GM19351 (cell line): ENCODE data around the gene GNAS-AS1.

Source experiments
- ATAC-seq: cut with Tn5 transposase; IDR thresholded peaks from one replicate; pipeline ENCODE4 v1.9.1; 2021; ENCODE audit warnings: mild to moderate bottlenecking, moderate library complexity; ENCODE audit not compliant: unreplicated experiment

Gene GNAS-AS1

GRCh38 chr20:58886546-58886945 lies 35.8 kb upstream of the GNAS-AS1 start:
- no peak for ATAC-seq

GRCh38 chr20:58884966-58885365 lies 34.3 kb upstream of the GNAS-AS1 start:
- ATAC-seq, result no peak

GRCh38 chr20:58883241-58883691 lies 32.6 kb upstream of the GNAS-AS1 start:
- ATAC-seq, result no peak

GRCh38 chr20:58882704-58883089 lies 32.0 kb upstream of the GNAS-AS1 start:
- no peak for ATAC-seq

GRCh38 chr20:58880994-58881752 lies 30.5 kb upstream of the GNAS-AS1 start:
- no peak for ATAC-seq

GRCh38 chr20:58880441-58880840 lies 29.7 kb upstream of the GNAS-AS1 start:
- ATAC-seq, result no peak

GRCh38 chr20:58878399-58878798 lies 27.7 kb upstream of the GNAS-AS1 start:
- ATAC-seq, result no peak

GRCh38 chr20:58877976-58878360 lies 27.3 kb upstream of the GNAS-AS1 start:
- ATAC-seq, result no peak

- no peak for ATAC-seq
Measured at GRCh38 chr20:58877050-58877975, 26.6 kb upstream of the GNAS-AS1 start.

GRCh38 chr20:58876437-58876836 lies 25.7 kb upstream of the GNAS-AS1 start:
- ATAC-seq, result no peak

- ATAC-seq, result no peak
Measured at GRCh38 chr20:58875541-58876134, 24.9 kb upstream of the GNAS-AS1 start.

- no peak for ATAC-seq
Measured at GRCh38 chr20:58875111-58875510, 24.4 kb upstream of the GNAS-AS1 start.

GRCh38 chr20:58874469-58874868 lies 23.8 kb upstream of the GNAS-AS1 start:
- ATAC-seq, result no peak

GRCh38 chr20:58871533-58872102 lies 20.9 kb upstream of the GNAS-AS1 start:
- ATAC-seq, result no peak

- ATAC-seq, result no peak
Measured at GRCh38 chr20:58870293-58871014, 19.8 kb upstream of the GNAS-AS1 start.

- no peak for ATAC-seq
Measured at GRCh38 chr20:58869662-58870227, 19.0 kb upstream of the GNAS-AS1 start.

- ATAC-seq, result no peak
Measured at GRCh38 chr20:58868795-58869194, 18.1 kb upstream of the GNAS-AS1 start.

- no peak for ATAC-seq
Measured at GRCh38 chr20:58867211-58867610, 16.5 kb upstream of the GNAS-AS1 start.

- no peak for ATAC-seq
Measured at GRCh38 chr20:58865843-58866242, 15.1 kb upstream of the GNAS-AS1 start.

GRCh38 chr20:58864346-58864745 lies 13.6 kb upstream of the GNAS-AS1 start:
- no peak for ATAC-seq
